Epithelial cell of proximal tubule (primary cell): ENCODE results near the gene CCDC127. TPM values are rescaled to one million over a fixed set of nuclear protein-coding genes. Genes with fewer than 3 reads are reported as not detected.

Experiments used
- DNase-seq: peaks from one replicate; pipeline ENCODE4 v3.0.0-alpha.2; 2011; ENCODE audit warnings: low read depth
- H3K4me3 ChIP-seq: 2 replicates; pipeline ENCODE4 v1.5.1; 2011; ENCODE audit warnings: low read depth, mild to moderate bottlenecking, low read length
- total RNA-seq: library from RNA; depleted of rRNA; stranded (reverse); fragments of >200 nt; gene quantifications from 2 replicates; pipeline ENCODE4 v1.2.3, GENCODE V29; 2015
- TF ChIP-seq, protein P1 (sequence below): conservative IDR thresholded peaks from 2 replicates; pipeline ENCODE4 v1.5.1; 2012; ENCODE audit warnings: low read depth, mild to moderate bottlenecking, low read length

CCDC127 gene
- total RNA-seq, 1 donor from 2014 or later = 4.5 TPM

DNA sequence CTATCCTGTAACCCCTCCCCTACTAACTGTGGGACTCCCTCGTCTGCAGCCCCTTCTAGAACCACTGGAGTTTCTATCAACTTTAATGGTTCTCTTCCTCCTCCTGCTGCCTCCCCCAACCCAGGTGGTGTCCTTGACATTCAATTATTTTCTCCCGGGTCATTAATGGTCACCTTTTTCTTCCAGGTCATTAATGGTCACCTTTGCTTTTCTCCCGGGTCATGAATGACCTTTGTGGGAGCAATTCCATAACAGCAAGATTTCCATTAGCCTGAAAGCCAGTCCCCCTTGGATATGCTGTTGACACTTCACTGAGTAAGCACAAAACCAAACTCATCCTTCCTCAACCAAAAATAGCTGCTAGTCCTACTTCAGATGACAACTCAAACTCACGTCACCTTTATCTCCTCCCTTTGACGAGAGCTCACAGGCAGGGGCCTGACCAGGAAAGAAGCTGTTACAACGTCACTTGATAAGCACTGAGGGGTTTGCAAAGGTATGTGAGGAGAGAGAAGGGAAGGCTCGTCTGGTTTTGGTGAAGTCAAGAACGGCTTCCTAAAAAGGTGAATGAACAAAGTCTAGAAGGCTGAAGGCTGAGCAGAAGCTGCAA, 10.9 kb downstream of the CCDC127 start:
- H3K4me3 ChIP-seq = no peak overlapping the region
- no peak for DNase-seq
- TF ChIP-seq, protein P1, sequence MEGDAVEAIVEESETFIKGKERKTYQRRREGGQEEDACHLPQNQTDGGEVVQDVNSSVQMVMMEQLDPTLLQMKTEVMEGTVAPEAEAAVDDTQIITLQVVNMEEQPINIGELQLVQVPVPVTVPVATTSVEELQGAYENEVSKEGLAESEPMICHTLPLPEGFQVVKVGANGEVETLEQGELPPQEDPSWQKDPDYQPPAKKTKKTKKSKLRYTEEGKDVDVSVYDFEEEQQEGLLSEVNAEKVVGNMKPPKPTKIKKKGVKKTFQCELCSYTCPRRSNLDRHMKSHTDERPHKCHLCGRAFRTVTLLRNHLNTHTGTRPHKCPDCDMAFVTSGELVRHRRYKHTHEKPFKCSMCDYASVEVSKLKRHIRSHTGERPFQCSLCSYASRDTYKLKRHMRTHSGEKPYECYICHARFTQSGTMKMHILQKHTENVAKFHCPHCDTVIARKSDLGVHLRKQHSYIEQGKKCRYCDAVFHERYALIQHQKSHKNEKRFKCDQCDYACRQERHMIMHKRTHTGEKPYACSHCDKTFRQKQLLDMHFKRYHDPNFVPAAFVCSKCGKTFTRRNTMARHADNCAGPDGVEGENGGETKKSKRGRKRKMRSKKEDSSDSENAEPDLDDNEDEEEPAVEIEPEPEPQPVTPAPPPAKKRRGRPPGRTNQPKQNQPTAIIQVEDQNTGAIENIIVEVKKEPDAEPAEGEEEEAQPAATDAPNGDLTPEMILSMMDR = no peak

DNA sequence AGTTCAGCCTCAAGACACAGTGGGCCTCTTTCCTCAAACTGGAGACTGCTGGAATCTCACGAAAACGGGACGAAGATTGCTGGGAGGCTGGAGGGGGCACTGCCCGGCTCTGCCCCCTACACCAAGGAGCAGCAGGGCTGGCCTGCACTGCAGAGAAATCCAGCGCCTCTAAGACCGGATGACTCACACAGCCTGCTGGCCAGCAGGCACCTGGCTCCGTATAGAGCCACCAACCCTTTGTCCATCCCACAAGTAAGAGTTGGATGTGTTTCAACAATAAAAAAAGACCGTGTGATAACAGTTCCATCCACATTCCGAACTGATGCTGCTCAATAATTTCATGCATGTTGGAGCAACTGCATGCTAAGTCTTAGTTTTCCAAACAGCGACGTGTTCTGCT, 11.5 kb downstream of the CCDC127 start:
- no peak for DNase-seq
- no peak overlapping the region for H3K4me3 ChIP-seq
- TF ChIP-seq, protein P1 = no peak

DNA sequence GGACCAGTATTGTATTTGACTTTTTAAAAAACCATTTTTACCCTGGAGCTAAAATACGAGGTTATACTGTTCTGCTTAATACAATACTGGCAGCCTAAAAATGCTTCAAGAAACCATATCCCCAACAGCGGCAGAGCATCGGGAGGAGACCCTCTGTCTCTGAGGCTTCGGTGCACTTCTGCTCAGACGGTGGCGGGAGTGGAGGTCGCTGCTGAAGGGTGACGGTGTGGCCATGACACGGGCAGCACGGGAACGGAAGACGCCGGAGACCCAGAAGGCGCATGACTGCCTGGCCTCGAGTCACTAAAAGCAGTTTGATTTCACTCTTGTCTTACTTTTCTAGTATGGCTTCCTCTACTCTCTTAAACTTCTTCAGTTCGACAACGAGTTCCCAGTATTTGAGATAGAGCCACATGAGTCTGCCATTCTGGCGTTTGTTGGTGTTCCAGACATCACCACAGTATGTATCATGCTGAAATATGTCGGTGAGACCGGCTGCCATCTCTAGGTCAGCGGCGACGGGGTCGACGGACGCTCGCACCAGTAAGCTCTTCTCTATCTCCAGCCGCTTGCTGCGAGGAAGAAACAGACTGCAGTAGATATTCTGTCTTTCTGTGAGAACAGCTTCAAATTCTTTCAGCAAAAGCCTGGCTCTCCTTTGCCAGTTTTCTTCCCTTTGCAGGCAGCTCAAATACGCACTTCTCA, 12.8 kb downstream of the CCDC127 start:
- no peak for DNase-seq
- TF ChIP-seq, protein P1 = no peak
- no peak overlapping the region for H3K4me3 ChIP-seq

DNA sequence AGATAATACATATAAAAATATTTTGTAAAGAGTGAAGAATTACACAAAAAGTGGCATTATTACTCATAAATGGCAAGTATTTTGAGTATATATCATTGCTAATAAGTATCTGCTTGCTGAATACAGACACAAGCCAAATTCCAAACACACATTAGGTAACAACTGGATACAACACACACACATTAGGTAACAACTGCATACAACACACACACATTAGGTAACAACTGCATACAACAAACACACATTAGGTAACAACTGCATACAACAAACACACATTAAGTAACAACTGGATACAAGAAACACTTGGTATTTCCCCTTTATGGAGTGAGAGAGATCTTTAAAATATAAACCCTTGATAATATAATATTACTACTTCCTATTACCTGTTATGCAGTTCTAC, 13.5 kb downstream of the CCDC127 start:
- TF ChIP-seq, protein P1 = no peak
- no peak overlapping the region for H3K4me3 ChIP-seq
- no peak for DNase-seq

GRCh38 chr5:204001-204400, 14.0 kb downstream of the CCDC127 start:
- TF ChIP-seq, protein P1 = no peak
- no peak overlapping the region for H3K4me3 ChIP-seq
- no peak for DNase-seq

GRCh38 chr5:203246-203930, 14.6 kb downstream of the CCDC127 start:
- no peak for DNase-seq
- TF ChIP-seq, protein P1 = no peak
- no peak overlapping the region for H3K4me3 ChIP-seq
